SK-N-SH (cell line): ENCODE measurements around the gene TYSND1.
A peak's percentile ranks its signal among the peaks of the same experiment; 100 is the strongest.

Source experiments
- CHD2 ChIP-seq: fragments of 150-350 bp; IDR thresholded peaks from 2 replicates; pipeline ENCODE4 v1.6.1; 2018; ENCODE audit warnings: low read length; ENCODE audit not compliant: partially characterized antibody
- CTCF ChIP-seq: fragments of 200-600 bp; sonication (generic); IDR thresholded peaks from 2 replicates; pipeline ENCODE4 v1.6.1; 2017; ENCODE audit warnings: antibody characterized with exemption, mild to moderate bottlenecking, moderate library complexity
- ELF1 ChIP-seq: IDR thresholded peaks from 2 replicates; pipeline ENCODE4 v1.4.0; 2012
- EP300 ChIP-seq, 2 experiments: IDR thresholded peaks; 2 replicates each; pipeline versions ENCODE4 v1.4.0 to v1.6.1; 2012; ENCODE audit warnings: borderline replicate concordance in 1 of 2, low read depth in 1 of 2, low read length in 1 of 2
- EZH2phosphoT487 ChIP-seq: fragments of 200-600 bp; sonication (generic); IDR thresholded peaks from 2 replicates; pipeline ENCODE4 v1.6.1; 2017; ENCODE audit warnings: low read depth, mixed run types, mild to moderate bottlenecking, antibody characterized with exemption, moderate library complexity, borderline replicate concordance
- FOXJ3 ChIP-seq: sonication (generic); formaldehyde crosslinking; IDR thresholded peaks from 2 replicates; pipeline ENCODE4 v1.5.1; 2020; ENCODE audit warnings: mild to moderate bottlenecking, missing genetic modification reagents
- FOXM1 ChIP-seq: IDR thresholded peaks from 2 replicates; pipeline ENCODE4 v1.4.0; 2012; ENCODE audit warnings: low read depth, mild to moderate bottlenecking
- NFIC ChIP-seq: IDR thresholded peaks from 2 replicates; pipeline ENCODE4 v1.4.0; 2012; ENCODE audit warnings: borderline replicate concordance
- POLR2AphosphoS5 ChIP-seq: IDR thresholded peaks from 2 replicates; pipeline ENCODE4 v1.6.1; 2012; ENCODE audit warnings: low read depth, low read length
- REST ChIP-seq: IDR thresholded peaks from 2 replicates; pipeline ENCODE4 v1.6.1; 2012; ENCODE audit warnings: mild to moderate bottlenecking, low read depth, low read length, moderate library complexity
- RFX5 ChIP-seq: IDR thresholded peaks from 2 replicates; pipeline ENCODE4 v1.6.1; 2012; ENCODE audit warnings: mild to moderate bottlenecking, improper control_type of control experiment, low read length
- SMC3 ChIP-seq: IDR thresholded peaks from 2 replicates; pipeline ENCODE4 v1.6.1; 2012; ENCODE audit warnings: low read depth, low read length, improper control_type of control experiment
- TCF12 ChIP-seq: IDR thresholded peaks from 2 replicates; pipeline ENCODE4 v1.4.0; 2012
- USF2 ChIP-seq: fragments of 150-350 bp; IDR thresholded peaks from 2 replicates; pipeline ENCODE4 v1.6.1; 2017; ENCODE audit warnings: antibody characterized with exemption, low read length, low read depth, borderline replicate concordance

GRCh38 chr10:70115948-70116682 lies 30.4 kb downstream of the TYSND1 start:
- TF ChIP-seq EP300 (IDR thresholded peaks at IDR 0.05; ENCODE audit: borderline replicate concordance in 1 of 2, low read depth in 1 of 2, low read length in 1 of 2) (no peak), CTCF (peak; percentile 93), NFIC (no peak), FOXJ3 (no peak), RFX5 (no peak), CHD2 (no peak), EZH2phosphoT487 (no peak), ELF1 (no peak), TCF12 (no peak), FOXM1 (no peak), REST (no peak), POLR2AphosphoS5 (no peak), USF2 (no peak), SMC3 (peak; percentile 46; the same call in 1 of the 2 replicates)
